ENCODE measurements around the gene LRBA. TPM values are rescaled to one million over a fixed set of nuclear protein-coding genes. Genes with fewer than 3 reads are reported as not detected.
A peak's percentile ranks its signal among the peaks of the same experiment; 100 is the strongest.

Gene LRBA
- total and polyA plus RNA-seq, 2 of the 4 experiments (the other 2 are of a cell fraction), result 10.2 to 51.6 TPM

- Histone ChIP-seq H3K27me3 (ENCODE audit: control insufficient read depth, insufficient read depth, low read length) (no peaks in the 10 kb centered on the region), H2BK20ac (ENCODE audit: low read depth, low read length) (peak overlapping the region; percentile 63), H3K79me1 (ENCODE audit: low read depth in 1 of 2, low read length in 2 of 2) (no peaks in the 10 kb centered on the region), H3K23ac (ENCODE audit: low read depth, low read length) (peak overlapping the region; percentile 11; the same call in 1 of the 2 replicates), H3K4ac (ENCODE audit: low read depth, low read length) (peak overlapping the region; percentile 63), H4K8ac (ENCODE audit: low read depth in 2 of 2, low read length in 2 of 2) (peak overlapping the region in 1 of 2 experiments; percentile 25; a peak in 1 of 4 replicates), H3K18ac (ENCODE audit: low read depth, low read length) (peak overlapping the region; percentile 21; the same call in 1 of the 2 replicates), H3K9ac (ENCODE audit: low read depth, low read length) (no peak overlapping the region), H2AK9ac (replicated peaks; ENCODE audit: low read depth, low read length, poor library complexity) (no peak overlapping the region), H3K4me2 (ENCODE audit: low read depth, low read length) (peak overlapping the region; percentile 77), H3K9me3 (ENCODE audit: control insufficient read depth, insufficient read depth, low read length) (no peaks in the 10 kb centered on the region), H3K9me1 (ENCODE audit: insufficient read depth, low read length) (peaks cover 8% of the 10 kb centered on the region; the same call in 1 of the 2 replicates), H3K4me1 (ENCODE audit: control insufficient read depth, insufficient read depth, low read length) (peaks cover 10% of the 10 kb centered on the region), H2BK15ac (ENCODE audit: low read depth, low read length) (no peak overlapping the region), H3K56ac (ENCODE audit: extremely low read depth, insufficient read depth, low read length) (no peak overlapping the region), H3K14ac (replicated peaks; ENCODE audit: low read depth, low read length) (peak overlapping the region; percentile 35; the same call in 1 of the 2 replicates), H3K36me3 (ENCODE audit: control insufficient read depth, insufficient read depth, low read length) (peaks cover 1% of the 10 kb centered on the region; the same call in 1 of the 2 replicates), H2AFZ (replicated peaks; ENCODE audit: low read length, poor library complexity) (peak overlapping the region; percentile 74), H3K4me3 (ENCODE audit: insufficient read depth, low read depth, low read length) (no peak overlapping the region), H4K91ac (ENCODE audit: insufficient read depth, low read depth, low read length) (peak overlapping the region; percentile 34), H3K27ac (ENCODE audit: insufficient read depth, low read length) (peak overlapping the region; percentile 44; the same call in 1 of the 2 replicates), H4K5ac (ENCODE audit: low read depth, low read length) (peak overlapping the region; percentile 33), H2BK120ac (ENCODE audit: low read depth, low read length) (peak overlapping the region; percentile 54), H2AK5ac (ENCODE audit: low read depth, low read length) (peak overlapping the region; percentile 80; the same call in 1 of the 2 replicates), H4K20me1 (ENCODE audit: insufficient read depth, low read length) (no peaks in the 10 kb centered on the region), H2BK5ac (ENCODE audit: low read depth, low read length, poor library complexity, severe bottlenecking) (peak overlapping the region; percentile 17)
- ATAC-seq (ENCODE audit: low read depth) (peak; percentile 89), DNase-seq (peak; percentile 49)
- ChIA-PET POLR2A (ENCODE audit: unreplicated experiment) (no interaction called here), CTCF (interaction anchor here (0.9 kb wide), 1 partner anchor 8 kb away, joined by 4 read pairs; no protein-coding TSS in a partner anchor)
- dilution Hi-C loops (cut with HindIII; ENCODE audit: low sequenced_read_pairs, unreplicated experiment) (no loop called here), in situ Hi-C loops (cut with MboI; ENCODE audit: low sequenced_read_pairs) (no loop called here), intact Hi-C loops (cut with micrococcal nuclease) (no loop called here)
- no TSS peak for BruUV-seq (replicated peaks)
- TF ChIP-seq BHLHE40 (IDR thresholded peaks at IDR 0.05; ENCODE audit: low read depth, low read length) (no peak), RAD21 (IDR thresholded peaks at IDR 0.05; ENCODE audit: low read length) (no peak), RCOR1 (IDR thresholded peaks at IDR 0.05; ENCODE audit: insufficient replicate concordance, low read length) (no peak), SMC3 (IDR thresholded peaks at IDR 0.05; ENCODE audit: low read depth, low read length) (no peak), NFE2L2 (IDR thresholded peaks at IDR 0.05; ENCODE audit: low read depth, low read length) (no peak)
- 46% methylated on average over 1 of the region's 7 CpGs; no CpG with 5 or more reads in 1 of the 2 experiments for whole genome bisulfite sequencing, 2 experiments (ENCODE audit: extremely low coverage in 2 of 2, insufficient read length in 1 of 2)
Observed at GRCh38 chr4:150323406-150324325, 691.4 kb downstream of the LRBA start.
